ENCODE data around the gene SLC1A2.
A peak's percentile ranks its signal among the peaks of the same experiment; 100 is the strongest.

The SLC1A2 gene

DNA sequence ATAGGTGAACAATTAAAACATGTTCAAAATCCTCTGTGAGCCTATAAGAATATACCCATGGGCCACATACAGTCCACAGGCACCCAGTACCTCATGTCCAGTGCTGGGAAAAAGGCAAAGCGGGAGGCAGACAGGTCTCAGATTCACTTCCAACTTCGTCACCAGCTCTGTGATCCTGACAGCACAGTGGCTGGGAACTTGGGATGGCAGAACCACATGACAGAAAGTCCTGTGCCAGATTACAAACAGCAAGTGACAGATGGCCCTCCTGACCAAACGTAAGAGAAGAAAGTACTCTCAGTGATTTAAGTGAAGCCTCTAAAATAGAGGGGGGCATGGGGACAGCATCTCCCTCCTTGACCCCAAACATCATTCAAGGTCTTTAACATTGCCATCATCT lies 5.8 kb downstream of the SLC1A2 start:
- DNase-seq (ENCODE audit: low spot score) = no peak

DNA sequence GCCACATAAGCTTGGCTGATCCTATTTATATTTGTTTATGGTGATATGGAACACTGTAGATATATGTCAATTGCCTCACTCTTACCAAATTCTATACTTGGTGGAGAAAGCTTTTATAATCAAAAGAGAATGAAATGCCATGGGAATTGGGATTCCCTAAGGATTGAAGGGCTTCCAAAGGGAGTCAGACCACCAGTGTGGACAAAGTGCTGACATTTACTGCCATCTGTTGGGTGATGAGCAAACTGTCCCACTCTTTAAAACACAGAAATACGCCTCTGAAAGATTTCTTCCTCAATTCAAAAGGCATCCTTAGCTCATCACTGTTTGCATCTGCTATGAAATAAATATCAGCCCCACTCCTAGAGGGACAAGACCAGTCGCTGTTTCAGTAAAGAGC lies 7.1 kb downstream of the SLC1A2 start:
- peak; percentile 52 for DNase-seq (ENCODE audit: low spot score)

DNA sequence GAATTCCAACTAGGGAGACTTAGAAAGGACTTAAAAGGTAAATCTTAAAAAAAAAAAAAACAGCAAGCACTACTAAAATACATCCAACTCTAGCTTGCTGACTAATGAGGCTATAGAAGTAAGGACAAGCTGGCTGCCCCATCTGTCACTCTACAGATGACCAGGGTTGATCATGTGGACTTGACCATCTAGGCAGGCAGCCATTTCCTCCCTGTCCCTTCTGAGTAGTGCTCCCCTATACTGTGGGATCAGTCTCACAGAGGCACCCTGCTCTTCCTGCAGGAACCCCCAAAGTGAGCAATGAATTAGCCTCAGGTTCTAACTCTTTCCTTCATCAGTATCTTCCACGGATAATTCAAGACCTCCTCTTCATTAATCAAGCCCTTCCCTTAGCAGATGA lies 12.3 kb downstream of the SLC1A2 start:
- DNase-seq (ENCODE audit: low spot score) = no peak

DNA sequence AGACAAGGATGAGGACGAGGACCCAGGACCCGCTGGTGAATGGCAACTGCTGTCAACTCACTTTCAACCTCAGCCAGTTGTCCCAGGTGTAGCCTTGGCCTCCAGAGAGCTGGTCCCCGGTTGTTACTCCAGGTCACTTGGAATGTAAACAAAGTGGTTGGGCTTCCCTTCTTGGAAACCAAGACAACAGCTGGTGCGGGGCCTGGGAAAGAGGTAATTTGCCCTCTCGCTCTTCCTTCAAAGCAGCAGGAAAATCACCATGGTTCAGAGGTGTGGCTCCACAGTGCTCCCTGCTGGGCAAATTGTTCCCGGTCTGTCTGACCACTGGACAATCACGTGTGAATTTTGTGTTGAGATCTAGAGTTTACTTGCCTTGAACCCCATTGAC lies 15.0 kb downstream of the SLC1A2 start:
- DNase-seq (ENCODE audit: low spot score) = peak; percentile 26

DNA sequence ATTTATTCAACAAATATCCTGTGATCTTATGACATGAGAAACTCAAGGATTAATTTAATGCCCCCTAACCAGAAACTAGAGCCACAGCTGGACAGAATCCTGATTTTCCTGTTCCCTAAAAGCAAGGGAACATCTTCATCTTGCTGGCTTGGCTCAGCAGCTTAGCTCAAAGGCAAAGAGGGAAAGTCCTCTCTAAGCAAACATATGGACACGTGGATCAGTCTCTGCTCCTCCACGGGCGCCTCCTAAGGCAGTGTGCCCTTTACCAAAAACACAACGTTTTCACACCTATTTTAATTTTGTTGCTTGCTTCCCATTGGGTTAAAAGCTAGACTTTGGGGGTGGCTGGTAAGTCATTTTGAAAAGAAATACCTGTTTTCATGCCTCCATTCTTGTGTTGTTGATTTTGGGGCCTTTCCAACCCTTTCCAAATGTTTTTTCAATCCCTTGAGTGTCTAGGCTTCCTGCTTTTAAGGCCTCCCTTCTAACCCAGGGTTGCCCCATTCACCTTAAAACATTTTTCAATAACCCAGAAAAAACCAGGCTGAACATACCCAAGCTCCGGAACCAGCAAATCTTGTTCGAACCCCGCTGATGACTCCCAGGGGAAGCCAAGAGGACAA lies 15.5 kb downstream of the SLC1A2 start:
- DNase-seq (ENCODE audit: low spot score) = no peak

DNA sequence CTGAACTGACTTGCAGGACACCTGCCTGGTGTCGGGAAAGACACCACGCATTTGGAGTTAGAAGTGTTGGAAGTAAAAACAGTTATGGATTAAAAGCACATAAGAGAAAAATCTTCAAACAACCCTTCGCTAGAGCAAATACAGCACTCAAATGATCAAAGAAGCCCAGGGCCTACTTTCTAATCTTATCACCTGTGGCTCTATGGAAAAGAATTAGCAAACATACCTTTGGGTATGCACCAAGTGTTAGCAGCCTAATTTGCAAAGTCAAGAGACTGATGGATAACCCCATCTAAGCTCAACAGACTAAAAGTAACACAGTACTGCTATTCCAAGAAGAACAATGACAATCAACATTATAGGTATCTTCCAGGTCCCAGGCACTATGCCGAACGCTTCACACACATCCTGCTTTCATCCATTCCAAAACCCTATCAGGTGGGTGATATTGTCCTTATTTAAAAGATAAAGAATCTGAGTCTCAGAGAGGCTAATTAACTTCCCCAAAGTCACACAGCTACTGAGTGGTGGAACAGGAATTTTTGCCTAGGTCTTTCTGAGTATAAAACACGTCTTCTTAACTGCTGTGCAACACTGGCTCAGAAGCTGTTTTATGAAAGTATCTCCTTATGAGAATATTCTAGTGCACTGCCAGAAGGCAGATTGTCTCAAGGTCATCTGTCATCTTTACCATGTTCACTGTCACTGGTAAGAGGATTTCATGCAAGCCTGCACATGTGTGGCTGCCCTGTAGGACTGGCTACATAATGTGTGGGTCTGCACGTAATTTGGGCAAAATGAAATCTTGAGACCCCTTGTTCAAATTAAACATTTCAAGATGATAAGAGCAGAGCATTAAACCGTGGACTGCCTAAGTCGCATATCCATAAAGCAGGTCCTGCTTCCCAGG lies 16.4 kb downstream of the SLC1A2 start:
- DNase-seq (ENCODE audit: low spot score) = no peak

DNA sequence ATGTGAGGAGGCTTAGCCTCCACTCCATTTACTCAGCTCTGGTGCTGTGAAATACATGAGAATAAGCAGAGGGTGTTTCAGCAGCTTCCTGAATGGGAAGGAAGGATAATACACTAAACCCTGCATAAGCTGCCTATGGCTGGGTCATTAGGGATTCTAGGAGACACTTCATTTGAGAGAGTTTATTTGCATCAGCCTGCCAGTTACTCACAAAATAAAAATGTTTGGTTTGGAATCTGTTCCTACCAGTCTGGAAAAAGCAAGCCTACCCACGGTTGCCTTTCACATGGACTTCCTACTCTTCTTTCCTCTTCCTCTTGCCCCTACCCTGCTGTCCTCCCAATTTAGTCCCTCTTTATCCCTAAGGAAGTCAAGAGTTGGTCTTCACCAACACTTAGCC lies 20.5 kb downstream of the SLC1A2 start:
- DNase-seq (ENCODE audit: low spot score) = no peak

DNA sequence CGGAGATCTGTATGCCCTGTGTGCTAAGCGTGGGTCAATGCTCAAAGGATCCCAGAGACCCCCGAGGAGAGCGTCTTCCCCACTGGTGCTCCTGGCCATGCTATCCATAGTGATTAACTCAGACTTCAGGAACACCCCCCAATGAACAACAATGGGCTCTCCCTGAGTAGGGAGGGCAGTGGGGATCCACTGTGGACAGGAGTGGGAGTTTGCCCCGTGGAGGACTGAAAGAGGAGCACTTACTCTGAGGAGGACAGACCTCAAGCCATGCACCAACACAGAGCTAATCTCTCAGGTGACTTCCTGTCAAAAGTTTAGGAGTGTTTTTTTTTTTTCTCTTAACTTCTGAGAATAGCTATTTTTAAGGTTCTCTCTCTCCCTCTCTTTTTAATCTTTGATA lies 24.4 kb downstream of the SLC1A2 start:
- DNase-seq (ENCODE audit: low spot score) = no peak

DNA sequence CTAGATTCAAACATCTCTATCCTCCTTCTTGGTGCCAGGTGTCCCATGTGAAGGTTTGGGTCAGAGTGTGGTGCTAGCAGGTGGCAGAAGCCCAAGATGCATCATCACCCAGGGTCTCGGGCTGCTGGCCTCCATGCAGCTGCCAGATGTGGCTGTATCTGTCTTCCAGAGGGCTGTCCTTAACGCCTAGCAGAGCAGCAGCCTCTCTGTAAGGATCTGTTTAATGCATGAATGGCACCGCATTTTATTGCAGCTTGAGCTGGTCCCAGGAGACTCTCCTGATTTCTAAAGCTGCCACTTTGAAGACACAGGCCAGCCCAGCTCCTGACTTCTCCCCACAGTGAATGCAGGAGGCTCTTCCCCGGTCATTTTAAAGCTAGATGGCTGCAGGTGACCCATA lies 26.3 kb downstream of the SLC1A2 start:
- DNase-seq (ENCODE audit: low spot score) = no peak

DNA sequence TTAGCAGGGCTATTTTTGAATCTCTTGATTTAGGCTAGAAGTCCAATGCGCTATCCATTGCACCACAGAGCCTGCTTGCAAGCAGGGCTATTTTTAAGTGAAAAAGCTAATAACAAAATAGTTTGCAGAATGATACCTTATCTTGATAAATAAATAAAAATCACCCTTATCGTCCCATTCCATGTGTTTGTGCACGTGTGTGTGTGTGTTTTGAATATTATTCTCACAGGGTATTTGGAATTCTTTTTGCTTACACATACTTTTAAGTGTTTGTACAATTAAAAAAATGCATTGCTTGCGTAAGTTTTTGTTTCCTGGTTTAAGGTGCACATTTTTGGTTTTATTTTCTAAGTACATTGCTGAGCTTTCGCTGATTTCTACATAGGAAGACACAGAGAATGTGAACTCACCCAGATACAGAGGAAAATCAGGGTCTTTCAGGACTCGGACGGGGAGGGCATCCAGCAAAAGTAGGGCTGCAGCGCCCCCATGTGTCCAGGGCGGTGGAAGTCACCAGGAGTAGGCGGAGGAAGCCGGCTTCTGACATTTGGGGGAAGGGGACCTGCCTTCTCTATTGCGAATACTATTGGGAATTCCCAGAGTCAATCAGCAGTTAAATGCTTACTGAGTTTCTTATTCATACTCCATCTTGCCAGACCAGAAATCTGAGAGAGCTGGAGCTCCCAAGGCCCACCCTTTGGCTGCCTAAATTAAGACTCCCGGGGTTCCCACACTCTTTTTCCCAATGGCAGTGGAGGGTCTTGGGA lies 27.3 kb downstream of the SLC1A2 start:
- DNase-seq (ENCODE audit: low spot score) = peak; percentile 69

DNA sequence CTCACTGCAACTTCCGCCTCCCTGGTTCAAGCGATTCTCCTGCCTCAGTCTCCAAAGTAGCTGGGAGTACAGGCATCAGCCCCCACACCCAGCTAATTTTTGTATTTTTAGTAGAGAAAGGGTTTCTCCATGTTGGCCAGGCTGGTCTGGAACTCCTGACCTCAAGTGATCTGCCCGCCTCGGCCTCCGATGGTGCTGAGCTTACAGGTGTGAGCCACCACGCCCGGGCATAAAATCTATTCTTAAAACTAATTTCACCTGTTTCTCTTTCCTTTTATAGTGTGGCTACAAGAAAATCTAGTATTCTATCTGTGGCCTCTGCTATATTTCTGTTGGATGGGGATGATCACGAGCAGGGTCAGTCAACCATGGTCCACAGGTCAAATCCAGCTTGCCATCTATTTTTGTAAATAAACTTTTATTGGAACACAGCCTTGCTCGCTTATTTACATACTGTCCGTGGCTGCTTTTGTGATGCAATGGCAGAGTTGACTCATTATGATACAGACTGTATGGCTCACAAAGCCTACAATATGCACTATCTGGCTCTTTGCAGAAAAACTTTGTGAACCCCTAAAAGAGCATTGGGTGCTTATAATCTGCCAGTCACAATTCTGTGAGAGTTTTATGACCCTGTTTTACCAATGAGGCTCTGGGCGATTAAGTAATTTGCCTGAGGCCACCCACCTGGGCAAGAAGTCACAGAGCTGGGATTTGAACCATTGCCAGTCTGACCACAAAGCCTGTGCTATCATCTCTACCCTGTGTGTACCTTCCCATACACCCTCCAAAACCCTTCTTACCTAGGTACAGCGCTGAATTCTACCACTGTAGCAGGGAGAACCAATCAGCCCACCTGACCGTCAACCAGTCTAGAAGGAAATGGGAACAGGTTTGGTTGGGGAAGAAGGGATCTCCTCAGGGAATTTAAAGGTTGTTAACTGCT lies 28.3 kb downstream of the SLC1A2 start:
- DNase-seq (ENCODE audit: low spot score) = peak; percentile 17

DNA sequence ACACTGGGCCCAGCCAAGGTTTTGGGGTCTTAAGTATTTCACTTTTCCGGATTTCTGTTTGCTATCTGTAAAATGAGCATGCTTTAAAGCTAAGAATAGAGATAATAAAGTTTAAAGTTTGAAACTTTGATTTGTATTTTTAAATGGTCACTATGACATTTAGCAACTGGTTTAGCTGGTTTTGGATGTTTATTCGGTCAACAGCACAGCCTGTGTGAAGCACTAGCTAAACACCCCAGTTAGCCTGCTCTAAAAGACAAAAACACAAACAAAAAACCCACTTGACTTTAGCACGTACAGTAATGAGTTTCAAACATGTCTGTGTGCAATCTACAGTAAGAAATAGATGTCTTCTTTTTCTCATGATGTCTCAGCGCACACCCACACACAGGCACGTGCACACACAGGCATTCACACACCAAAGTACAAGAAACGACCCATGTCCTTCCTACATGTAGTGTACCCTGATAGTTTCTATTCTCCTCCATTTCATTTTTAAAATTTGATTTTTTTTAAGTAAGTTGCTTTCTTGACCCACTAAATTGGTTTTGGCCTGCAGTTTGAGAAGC lies 29.4 kb downstream of the SLC1A2 start:
- no peak for DNase-seq (ENCODE audit: low spot score)

DNA sequence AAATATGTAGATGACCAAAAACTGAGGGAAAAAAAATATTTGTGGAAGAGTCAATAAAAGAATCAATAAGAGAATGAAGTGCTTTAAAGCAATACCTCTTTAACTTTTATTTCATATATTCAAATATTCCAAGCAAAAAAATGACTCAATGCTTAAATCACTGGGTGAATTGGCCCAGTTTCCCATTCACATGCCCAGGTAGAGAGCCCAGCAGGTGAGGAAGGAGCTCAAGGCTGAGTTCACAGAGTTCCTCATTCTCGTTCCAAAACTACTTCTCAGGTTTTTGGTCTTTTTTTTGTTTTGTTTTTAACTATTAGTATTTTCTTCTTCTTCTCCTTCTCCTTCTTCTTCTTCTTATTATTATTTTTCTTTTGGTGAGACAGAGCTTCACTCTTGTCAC lies 30.2 kb downstream of the SLC1A2 start:
- DNase-seq (ENCODE audit: low spot score) = no peak

DNA sequence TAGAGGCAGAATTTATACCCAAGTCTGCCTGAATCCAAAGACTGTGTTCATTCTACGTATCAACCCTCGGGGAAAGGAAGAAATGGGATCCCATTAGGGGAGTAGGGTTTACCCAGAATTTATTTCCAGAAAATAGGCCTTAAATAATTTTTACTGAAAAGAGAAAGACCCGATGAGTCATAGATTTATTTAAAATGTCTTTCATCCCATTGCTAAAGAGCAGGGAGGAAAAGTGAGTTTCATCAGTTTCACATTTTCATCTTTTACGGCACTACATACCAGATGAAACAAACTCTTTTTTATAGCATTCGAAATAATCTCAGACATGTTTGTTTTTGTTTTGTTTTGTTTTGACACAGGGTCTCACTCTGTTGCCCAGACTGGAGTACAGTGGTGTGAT lies 31.3 kb downstream of the SLC1A2 start:
- DNase-seq (ENCODE audit: low spot score) = no peak

DNA sequence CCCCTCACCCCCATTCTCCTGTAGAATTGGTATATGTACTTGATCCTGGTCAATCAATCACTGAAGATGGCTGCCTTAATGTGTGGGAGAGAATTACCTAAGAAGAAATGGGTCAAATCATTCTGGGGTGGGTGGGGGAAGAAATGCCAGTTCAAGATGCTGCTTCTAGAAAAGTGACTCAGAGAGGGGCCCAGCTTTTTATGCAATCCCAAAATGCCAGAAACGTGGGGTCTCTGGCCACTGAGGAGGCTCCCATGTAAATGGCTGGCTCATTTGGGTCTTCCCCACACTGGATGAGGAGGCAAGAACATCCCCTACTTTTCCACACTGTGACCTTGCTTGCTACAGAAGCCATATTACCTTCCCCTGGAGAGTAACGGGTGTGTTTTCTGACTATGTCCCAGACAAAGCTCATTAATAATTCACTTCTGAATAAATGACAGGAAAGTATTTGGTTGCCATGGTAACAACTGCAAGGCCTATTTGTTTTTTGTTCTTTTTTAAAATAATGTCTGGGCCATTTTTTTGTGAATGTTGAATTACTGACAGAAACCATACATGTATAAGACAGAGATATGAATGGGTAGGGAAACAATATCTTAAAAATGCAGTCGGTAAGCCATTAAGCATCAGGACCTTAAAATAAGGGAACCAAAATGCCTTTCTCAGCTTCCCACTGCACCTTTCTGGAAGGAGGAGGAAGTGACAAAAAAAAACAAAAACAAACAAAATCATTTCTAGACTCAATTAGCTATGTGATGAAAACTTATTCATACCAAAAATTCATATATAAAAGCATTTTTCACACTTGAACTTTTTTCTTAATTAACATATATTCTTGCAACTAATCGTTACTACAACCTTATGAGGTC lies 32.0 kb downstream of the SLC1A2 start:
- DNase-seq (ENCODE audit: low spot score) = no peak

DNA sequence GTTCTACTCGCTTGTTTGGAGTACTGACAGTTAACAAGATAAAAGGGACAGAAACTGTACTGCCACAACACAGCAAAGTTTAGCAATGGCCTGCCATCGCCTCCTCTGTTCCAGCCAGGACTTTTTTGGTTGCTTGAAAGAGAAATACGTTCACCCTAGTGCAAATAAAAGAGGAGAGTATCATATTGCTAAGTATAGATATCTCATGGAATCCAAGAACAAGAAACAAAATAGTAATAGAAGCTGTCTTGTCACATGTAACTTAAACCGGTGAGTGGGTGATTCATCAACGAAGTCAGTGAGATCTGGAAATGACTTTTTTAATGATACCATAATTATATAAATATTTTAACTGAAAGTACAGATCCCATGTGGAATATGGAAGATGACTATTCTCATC lies 35.4 kb downstream of the SLC1A2 start:
- DNase-seq (ENCODE audit: low spot score) = no peak

DNA sequence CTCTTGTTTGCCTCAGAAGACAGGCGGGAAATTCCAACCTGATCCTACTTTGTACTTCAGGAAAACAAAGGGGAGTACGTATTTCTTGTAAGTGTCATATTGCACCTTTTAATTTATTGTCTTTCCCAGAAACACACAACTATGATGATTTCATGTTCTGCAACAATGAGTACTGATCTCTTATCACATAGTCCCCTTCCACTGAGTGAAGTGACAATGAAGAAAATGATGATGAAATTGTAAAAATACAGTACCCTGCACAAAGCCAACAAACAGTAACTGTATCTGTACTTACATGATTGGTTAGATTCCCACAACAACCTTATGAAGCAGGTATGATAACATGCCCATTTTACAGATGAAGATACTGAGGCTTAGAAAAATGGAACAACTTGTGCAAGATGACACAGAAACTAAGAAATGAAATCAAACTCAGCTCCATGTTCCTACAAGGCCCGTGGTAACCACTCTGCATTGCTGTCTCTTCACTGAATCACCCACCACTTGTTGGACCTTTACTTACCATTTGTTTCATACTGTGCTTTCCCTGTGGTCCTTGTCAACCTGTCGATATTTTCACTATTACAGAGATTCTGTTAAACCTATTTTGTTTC lies 37.5 kb downstream of the SLC1A2 start:
- DNase-seq (ENCODE audit: low spot score) = no peak

DNA sequence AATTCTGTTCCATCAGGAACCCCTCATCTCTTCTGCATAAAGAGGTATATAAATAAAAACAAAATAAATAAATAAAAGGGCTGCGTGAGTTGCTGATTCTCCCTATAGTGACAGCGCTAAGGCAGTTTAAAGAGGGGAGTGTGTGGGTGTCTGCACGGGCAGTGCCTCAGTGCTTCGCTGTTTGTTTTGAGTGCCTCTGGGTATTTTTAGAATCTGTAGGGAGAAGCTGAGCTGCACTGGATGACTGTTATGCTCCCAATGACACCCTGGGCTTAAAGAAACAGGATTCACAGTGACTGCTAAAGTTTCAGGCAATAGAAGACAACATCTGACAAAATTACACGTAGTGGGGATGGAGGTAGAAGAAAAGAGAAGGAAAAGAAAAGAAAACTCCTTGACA lies 38.8 kb downstream of the SLC1A2 start:
- DNase-seq (ENCODE audit: low spot score) = no peak

DNA sequence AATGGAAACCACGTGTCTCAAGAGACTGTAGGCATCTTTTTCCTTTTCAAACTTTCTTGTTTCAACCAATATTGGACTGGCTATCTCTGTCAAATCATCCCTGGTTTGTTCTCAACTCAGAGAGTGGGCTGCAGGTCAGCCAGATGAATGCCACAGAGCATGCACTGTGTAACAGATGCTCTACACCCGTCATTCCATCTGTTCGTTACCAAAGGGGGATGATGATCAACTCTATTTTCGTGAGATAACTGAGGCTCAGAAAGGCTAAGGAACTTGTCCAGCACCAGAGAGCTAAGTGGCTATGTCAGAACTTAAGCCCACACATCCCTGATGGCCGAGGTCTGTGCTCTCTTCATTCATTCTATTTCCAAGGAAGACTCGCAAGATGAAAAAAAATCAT lies 42.1 kb downstream of the SLC1A2 start:
- DNase-seq (ENCODE audit: low spot score) = no peak

DNA sequence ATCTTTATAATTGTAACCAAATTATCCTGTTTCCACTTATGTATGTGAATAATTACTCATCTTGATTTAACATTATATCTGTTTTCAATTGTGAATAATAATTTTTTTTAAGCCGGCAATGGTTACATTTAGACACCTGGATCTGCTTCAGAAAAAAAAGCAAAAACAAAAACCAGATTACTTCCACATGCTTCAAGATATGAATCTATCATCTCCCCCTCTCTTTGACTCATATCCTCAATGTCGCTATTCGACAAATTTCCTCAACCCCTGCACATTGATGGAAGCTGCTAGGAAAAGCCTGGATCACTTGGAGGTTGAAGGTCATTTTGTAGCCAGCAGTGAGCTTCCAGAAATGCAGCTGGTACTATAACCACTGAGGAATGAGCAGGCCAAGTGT lies 42.7 kb downstream of the SLC1A2 start:
- no peak for DNase-seq (ENCODE audit: low spot score)

All from HuH-7 (cell line).